ENCODE results near the gene TNS4.

The TNS4 gene

GRCh38 chr17:40459636-40460603 lies 41.5 kb downstream of the TNS4 start:
- peak; percentile 63 for FAIRE-seq
- no peak for DNase-seq (ENCODE audit: low spot score)

- DNase-seq (ENCODE audit: low spot score) (no peak), FAIRE-seq (peak; percentile 99)
Measured at GRCh38 chr17:40458851-40459482, 42.5 kb downstream of the TNS4 start.

GRCh38 chr17:40457964-40458791 lies 43.2 kb downstream of the TNS4 start:
- DNase-seq (ENCODE audit: low spot score) (peak; percentile 93), FAIRE-seq (peak; percentile 98)

- FAIRE-seq, result no peak
- DNase-seq (ENCODE audit: low spot score), result no peak
Measured at GRCh38 chr17:40457369-40457768, 44.1 kb downstream of the TNS4 start.

GRCh38 chr17:40456396-40456951 lies 44.9 kb downstream of the TNS4 start:
- FAIRE-seq (no peak), DNase-seq (ENCODE audit: low spot score) (no peak)

- no peak for DNase-seq (ENCODE audit: low spot score)
Measured at GRCh38 chr17:40454613-40454995, 46.8 kb downstream of the TNS4 start.

GRCh38 chr17:40453881-40454612 lies 47.4 kb downstream of the TNS4 start:
- DNase-seq (ENCODE audit: low spot score) (no peak), FAIRE-seq (no peak)

More at GRCh38 chr17:40454613-40454995, 46.8 kb downstream of the TNS4 start:
- no peak for FAIRE-seq

GRCh38 chr17:40452921-40453378 lies 48.5 kb downstream of the TNS4 start:
- DNase-seq (ENCODE audit: low spot score), result peak; percentile 53
- peak; percentile 56 for FAIRE-seq

- FAIRE-seq (no peak), DNase-seq (ENCODE audit: low spot score) (peak; percentile 41)
Measured at GRCh38 chr17:40452216-40452787, 49.1 kb downstream of the TNS4 start.

GRCh38 chr17:40451420-40451819 lies 50.0 kb downstream of the TNS4 start:
- FAIRE-seq (no peak), DNase-seq (ENCODE audit: low spot score) (no peak)

GRCh38 chr17:40450175-40450574 lies 51.2 kb downstream of the TNS4 start:
- peak; percentile 35 for DNase-seq (ENCODE audit: low spot score)
- no peak for FAIRE-seq

GRCh38 chr17:40448639-40449261 lies 52.7 kb downstream of the TNS4 start:
- DNase-seq (ENCODE audit: low spot score) (no peak), FAIRE-seq (no peak)

GRCh38 chr17:40448213-40448638 lies 53.2 kb downstream of the TNS4 start:
- FAIRE-seq (no peak), DNase-seq (ENCODE audit: low spot score) (no peak)

- DNase-seq (ENCODE audit: low spot score), result no peak
- no peak for FAIRE-seq
Measured at GRCh38 chr17:40447806-40448205, 53.6 kb downstream of the TNS4 start.

GRCh38 chr17:40447148-40447644 lies 54.2 kb downstream of the TNS4 start:
- DNase-seq (ENCODE audit: low spot score), result no peak
- FAIRE-seq, result no peak

- FAIRE-seq (no peak), DNase-seq (ENCODE audit: low spot score) (no peak)
Measured at GRCh38 chr17:40445751-40446468, 55.5 kb downstream of the TNS4 start.

- DNase-seq (ENCODE audit: low spot score) (no peak), FAIRE-seq (no peak)
Measured at GRCh38 chr17:40443988-40444899, 57.2 kb downstream of the TNS4 start.
